Activated gamma-delta T cell treated with anti-CD3 and anti-CD28 coated beads, Interleukin-2, amount 50 U/mL, for 16 hours (primary cell): ENCODE results near the gene DTNB.

Experiments used
- DNase-seq: peaks from one replicate; pipeline ENCODE4 v3.0.0-alpha.2; 2020; ENCODE audit warnings: low read depth

The DTNB gene

GRCh38 chr2:25341011-25341727, 332.2 kb downstream of the DTNB start:
- no peak for DNase-seq

GRCh38 chr2:25340181-25340921, 333.0 kb downstream of the DTNB start:
- no peak for DNase-seq

GRCh38 chr2:25339791-25340180, 333.6 kb downstream of the DTNB start:
- DNase-seq, result no peak

- DNase-seq, result no peak
These were observed 334.1 kb downstream of the DTNB start for GRCh38 chr2:25339211-25339674.

GRCh38 chr2:25338401-25338800, 335.0 kb downstream of the DTNB start:
- DNase-seq, result no peak

- no peak for DNase-seq
These were observed 335.5 kb downstream of the DTNB start for GRCh38 chr2:25337891-25338290.

- DNase-seq, result no peak
These were observed 336.1 kb downstream of the DTNB start for GRCh38 chr2:25337276-25337675.

- no peak for DNase-seq
These were observed 337.0 kb downstream of the DTNB start for GRCh38 chr2:25336383-25336841.

- no peak for DNase-seq
These were observed 337.4 kb downstream of the DTNB start for GRCh38 chr2:25335971-25336370.

GRCh38 chr2:25335204-25335603, 338.2 kb downstream of the DTNB start:
- DNase-seq, result no peak

GRCh38 chr2:25334482-25334881, 338.9 kb downstream of the DTNB start:
- DNase-seq, result no peak

GRCh38 chr2:25333981-25334380, 339.4 kb downstream of the DTNB start:
- no peak for DNase-seq

- DNase-seq, result no peak
These were observed 340.8 kb downstream of the DTNB start for GRCh38 chr2:25332571-25332970.

- DNase-seq, result peak; percentile 51
These were observed 341.6 kb downstream of the DTNB start for GRCh38 chr2:25331686-25332365.

GRCh38 chr2:25330937-25331336, 342.4 kb downstream of the DTNB start:
- no peak for DNase-seq

GRCh38 chr2:25330273-25330672, 343.1 kb downstream of the DTNB start:
- no peak for DNase-seq

GRCh38 chr2:25328152-25329085, 345.0 kb downstream of the DTNB start:
- no peak for DNase-seq
